K562 (cell line): ENCODE measurements around the gene DYNC1H1.

Experiments
- BRF1 ChIP-seq: IDR thresholded peaks from 3 replicates; pipeline ENCODE4 v1.6.1; 2011; ENCODE audit warnings: borderline replicate concordance, mild to moderate bottlenecking; ENCODE audit not compliant: insufficient read length; ENCODE audit errors: extremely low read depth
- CC2D1A ChIP-seq: fragments of 450-650 bp; IDR thresholded peaks from 2 replicates; pipeline ENCODE4 v1.6.1; 2017; ENCODE audit warnings: mild to moderate bottlenecking
- FOXK1 ChIP-seq: sonication (generic); formaldehyde crosslinking; IDR thresholded peaks from 2 replicates; pipeline ENCODE4 v1.8.0; 2022; ENCODE audit warnings: missing genetic modification reagents, mild to moderate bottlenecking, borderline replicate concordance
- GABPB1 ChIP-seq: sonication (generic); formaldehyde crosslinking; IDR thresholded peaks from 2 replicates; pipeline ENCODE4 v1.8.0; 2022; ENCODE audit warnings: mild to moderate bottlenecking, missing genetic modification reagents
- HMG20B ChIP-seq: fragments of 250-450 bp; sonication (Bioruptor Pico); IDR thresholded peaks from 2 replicates; pipeline ENCODE4 v1.5.0; 2021; ENCODE audit warnings: mild to moderate bottlenecking
- RBFOX2 ChIP-seq: fragments of 200-400 bp; formaldehyde crosslinking; IDR thresholded peaks from 2 replicates; pipeline ENCODE4 v1.6.1; 2017; ENCODE audit warnings: low read depth, mild to moderate bottlenecking, low read length, moderate library complexity
- SP1 ChIP-seq: sonication (generic); formaldehyde crosslinking; IDR thresholded peaks from 2 replicates; pipeline ENCODE4 v1.8.1; 2022; ENCODE audit warnings: mild to moderate bottlenecking, missing genetic modification reagents
- ZBTB1 ChIP-seq: sonication (generic); formaldehyde crosslinking; IDR thresholded peaks from 2 replicates; pipeline ENCODE4 v1.8.1; 2023; ENCODE audit warnings: missing genetic modification reagents, low read depth, mild to moderate bottlenecking, borderline replicate concordance
- ZBTB17 ChIP-seq: fragments of 450-650 bp; formaldehyde crosslinking; IDR thresholded peaks from 2 replicates; pipeline ENCODE4 v1.4.0; 2020; ENCODE audit warnings: mild to moderate bottlenecking
- ZNF212 ChIP-seq: fragments of 450-650 bp; formaldehyde crosslinking; IDR thresholded peaks from 2 replicates; pipeline ENCODE4 v1.4.0; 2020; ENCODE audit warnings: mild to moderate bottlenecking
- ZNF436 ChIP-seq: fragments of 250-450, 450-650 bp; sonication (Bioruptor Pico); formaldehyde crosslinking; IDR thresholded peaks from 2 replicates; pipeline ENCODE4 v1.7.0; 2020; ENCODE audit warnings: mild to moderate bottlenecking
- TF ChIP-seq, protein P1 (sequence below), 3 experiments: IDR thresholded peaks in 2 of 3; conservative IDR thresholded peaks in 1 of 3; 2 replicates each; pipeline ENCODE4 v1.5.1; 2011 to 2012; ENCODE audit warnings: low read length in 3 of 3, mild to moderate bottlenecking in 3 of 3, control low read depth in 2 of 3, improper control_type of control experiment in 1 of 3, inconsistent platforms in 1 of 3, low read depth in 1 of 3, mixed read lengths in 1 of 3, moderate library complexity in 1 of 3; ENCODE audit not compliant: insufficient read depth in 2 of 3
- TF ChIP-seq, protein P2 (sequence below): sonication (generic); formaldehyde crosslinking; IDR thresholded peaks from 2 replicates; pipeline ENCODE4 v1.8.0; 2022; ENCODE audit warnings: mild to moderate bottlenecking, missing genetic modification reagents

GRCh38 chr14:101937926-101938767 is 26.2 kb upstream of the DYNC1H1 start:
- TF ChIP-seq CC2D1A (no peak), ZNF212 (CRISPR knock-in tag) (no peak), HMG20B (CRISPR knock-in tag) (no peak), FOXK1 (no peak), BRF1 (no peak), ZBTB17 (CRISPR knock-in tag) (no peak), RBFOX2 (no peak), ZBTB1 (CRISPR knock-in tag) (no peak), GABPB1 (CRISPR knock-in tag) (no peak), SP1 (CRISPR knock-in tag) (no peak), ZNF436 (CRISPR knock-in tag) (no peak)
- TF ChIP-seq, protein P1, sequence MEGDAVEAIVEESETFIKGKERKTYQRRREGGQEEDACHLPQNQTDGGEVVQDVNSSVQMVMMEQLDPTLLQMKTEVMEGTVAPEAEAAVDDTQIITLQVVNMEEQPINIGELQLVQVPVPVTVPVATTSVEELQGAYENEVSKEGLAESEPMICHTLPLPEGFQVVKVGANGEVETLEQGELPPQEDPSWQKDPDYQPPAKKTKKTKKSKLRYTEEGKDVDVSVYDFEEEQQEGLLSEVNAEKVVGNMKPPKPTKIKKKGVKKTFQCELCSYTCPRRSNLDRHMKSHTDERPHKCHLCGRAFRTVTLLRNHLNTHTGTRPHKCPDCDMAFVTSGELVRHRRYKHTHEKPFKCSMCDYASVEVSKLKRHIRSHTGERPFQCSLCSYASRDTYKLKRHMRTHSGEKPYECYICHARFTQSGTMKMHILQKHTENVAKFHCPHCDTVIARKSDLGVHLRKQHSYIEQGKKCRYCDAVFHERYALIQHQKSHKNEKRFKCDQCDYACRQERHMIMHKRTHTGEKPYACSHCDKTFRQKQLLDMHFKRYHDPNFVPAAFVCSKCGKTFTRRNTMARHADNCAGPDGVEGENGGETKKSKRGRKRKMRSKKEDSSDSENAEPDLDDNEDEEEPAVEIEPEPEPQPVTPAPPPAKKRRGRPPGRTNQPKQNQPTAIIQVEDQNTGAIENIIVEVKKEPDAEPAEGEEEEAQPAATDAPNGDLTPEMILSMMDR (IDR thresholded peaks at IDR 0.05 in 2 of 3, conservative IDR thresholded peaks at IDR 0.05 in 1 of 3; ENCODE audit: insufficient read depth in 2 of 3, low read depth in 1 of 3, low read length in 3 of 3), result no peak
- TF ChIP-seq, protein P2, sequence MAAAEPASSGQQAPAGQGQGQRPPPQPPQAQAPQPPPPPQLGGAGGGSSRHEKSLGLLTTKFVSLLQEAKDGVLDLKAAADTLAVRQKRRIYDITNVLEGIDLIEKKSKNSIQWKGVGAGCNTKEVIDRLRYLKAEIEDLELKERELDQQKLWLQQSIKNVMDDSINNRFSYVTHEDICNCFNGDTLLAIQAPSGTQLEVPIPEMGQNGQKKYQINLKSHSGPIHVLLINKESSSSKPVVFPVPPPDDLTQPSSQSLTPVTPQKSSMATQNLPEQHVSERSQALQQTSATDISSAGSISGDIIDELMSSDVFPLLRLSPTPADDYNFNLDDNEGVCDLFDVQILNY (CRISPR knock-in tag), result no peak
